NCI-H2029 treated with DMSO at 0.1 percent for 48 hours (cell line): Measurements from ENCODE around the gene GAS5.
A peak's percentile ranks its signal among the peaks of the same experiment; 100 is the strongest.
"Not testable (repeated sequence)": the region's sequence is repeated elsewhere in the genome, so short reads cannot be mapped to it uniquely, and the experiment has no call there.

Source experiments
- DNase-seq: peaks from one replicate; lab custom pipeline; 2025; lab: John Stamatoyannopoulos, UW

Gene GAS5

DNA sequence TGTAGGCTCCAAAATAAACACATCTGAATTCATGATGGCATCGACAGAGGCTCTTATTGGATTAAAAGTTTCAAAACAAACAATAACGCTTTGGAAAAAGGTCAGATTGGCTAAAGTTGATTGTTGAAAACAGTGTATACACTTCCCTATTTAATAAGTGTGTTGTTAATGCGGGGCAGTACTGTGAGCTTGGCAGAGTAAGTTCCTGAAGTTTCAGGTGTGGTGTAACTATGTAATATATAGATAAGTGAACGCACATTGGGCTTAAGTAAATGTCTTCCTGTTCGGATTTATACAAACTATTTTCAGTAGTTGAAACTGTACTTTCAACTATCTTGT is 1.2 kb upstream of the GAS5 start:
- DNase-seq, result no peak

DNA sequence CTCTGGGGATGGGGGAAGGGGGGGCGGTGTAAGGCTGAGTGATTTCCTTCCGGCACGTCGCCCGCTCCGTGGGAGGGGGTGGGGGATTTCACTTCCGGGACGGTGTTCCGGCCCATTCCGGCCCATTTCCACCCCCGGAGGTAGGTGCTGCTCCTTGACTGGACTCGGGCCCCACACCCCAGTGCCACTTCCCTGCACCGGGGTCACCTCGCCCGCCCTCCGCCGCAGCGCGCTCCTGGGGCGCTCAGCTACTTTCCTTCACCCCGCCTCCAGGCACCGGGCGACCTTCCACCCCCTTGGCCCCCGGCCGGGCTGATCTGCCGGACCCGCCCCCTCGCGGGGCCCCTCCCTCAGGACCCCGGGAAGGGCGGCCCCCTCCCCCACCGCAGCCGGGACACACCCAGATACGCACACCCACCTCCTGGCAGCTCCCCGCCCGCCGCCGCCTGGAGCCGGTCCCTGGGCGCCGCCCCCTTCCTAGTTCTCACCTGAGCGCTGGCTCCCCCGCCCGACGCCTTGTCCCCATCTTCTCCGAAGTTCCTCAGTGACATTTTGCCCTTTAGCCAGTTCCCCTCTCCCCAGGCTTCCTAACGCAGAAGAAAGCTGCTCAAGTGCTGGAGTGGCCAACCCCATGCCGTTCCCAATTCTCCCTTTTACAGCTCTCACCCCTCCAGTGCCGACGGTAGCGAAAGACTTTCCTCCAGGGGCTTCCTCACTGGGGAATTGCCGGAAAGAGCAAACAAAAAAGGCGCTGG is 654 bp upstream of the GAS5 start, which contains the start of gene ZBTB37:
TSS of gene ZBTB37 (plus strand) at position 115 of the 755 bp plus-strand sequence. CDS start 1,846 bp downstream, outside the sequence.
- DNase-seq, result peak; percentile 25

DNA sequence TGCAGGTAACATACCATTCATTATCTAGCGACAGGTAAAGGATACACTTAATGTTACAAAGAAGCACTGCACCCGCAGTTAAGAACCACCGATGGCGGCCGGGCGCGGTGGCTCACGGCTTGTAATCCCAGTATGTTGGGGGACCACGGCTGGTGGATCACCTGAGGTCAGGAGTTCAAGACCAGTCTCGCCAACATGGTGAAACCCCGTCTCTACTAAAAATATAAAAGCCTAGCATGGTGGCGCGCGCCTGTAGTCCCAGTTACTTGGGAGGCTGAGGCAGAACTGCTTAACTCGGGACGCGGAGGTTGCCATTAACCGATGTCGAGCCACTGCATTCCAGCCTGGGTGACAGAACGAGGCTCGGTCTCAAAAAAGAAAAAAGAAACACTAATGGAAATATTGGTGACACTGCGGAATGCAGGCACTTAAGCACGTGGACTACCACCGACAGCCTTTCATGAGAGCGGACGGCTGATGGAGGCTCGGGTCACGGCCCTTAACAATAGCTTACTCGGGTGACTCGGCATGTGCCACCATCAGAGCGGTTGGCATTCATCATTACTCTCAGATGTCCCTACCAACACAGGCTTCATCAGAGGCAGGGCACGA is 542 bp downstream of the GAS5 start:
- no peak for DNase-seq

DNA sequence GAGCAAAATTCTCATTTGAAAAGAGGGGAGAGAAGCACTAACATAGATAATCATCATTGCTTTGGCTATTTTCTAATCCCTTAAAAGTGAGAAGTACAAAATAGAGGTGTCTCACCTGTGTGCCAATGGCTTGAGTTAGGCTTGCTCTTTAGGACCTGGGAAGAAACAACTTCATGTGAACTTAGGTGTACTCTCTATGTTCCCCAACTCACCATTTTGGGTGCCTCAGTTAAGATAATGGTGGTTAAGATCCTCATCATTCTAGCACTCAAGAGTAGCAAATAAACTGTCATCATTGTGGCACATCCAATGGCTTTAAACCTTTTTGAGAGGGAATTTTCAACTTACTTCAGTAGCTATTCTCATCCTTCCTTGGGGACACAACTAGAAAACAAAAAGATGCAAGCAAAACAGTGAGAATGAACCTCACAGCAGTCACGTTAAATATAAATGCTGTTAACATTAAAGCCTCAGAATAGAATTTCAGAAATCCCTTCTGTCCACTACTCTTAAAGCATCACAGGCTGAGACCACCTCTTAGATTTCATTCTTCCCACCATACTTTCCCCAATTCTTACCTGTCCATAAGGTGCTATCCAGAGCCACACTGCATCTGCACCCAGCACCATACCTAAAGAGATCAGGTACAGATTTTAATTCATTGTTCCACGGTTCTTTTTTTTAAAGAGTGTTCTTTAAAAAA is 1.2 kb downstream of the GAS5 start:
- no peak for DNase-seq

DNA sequence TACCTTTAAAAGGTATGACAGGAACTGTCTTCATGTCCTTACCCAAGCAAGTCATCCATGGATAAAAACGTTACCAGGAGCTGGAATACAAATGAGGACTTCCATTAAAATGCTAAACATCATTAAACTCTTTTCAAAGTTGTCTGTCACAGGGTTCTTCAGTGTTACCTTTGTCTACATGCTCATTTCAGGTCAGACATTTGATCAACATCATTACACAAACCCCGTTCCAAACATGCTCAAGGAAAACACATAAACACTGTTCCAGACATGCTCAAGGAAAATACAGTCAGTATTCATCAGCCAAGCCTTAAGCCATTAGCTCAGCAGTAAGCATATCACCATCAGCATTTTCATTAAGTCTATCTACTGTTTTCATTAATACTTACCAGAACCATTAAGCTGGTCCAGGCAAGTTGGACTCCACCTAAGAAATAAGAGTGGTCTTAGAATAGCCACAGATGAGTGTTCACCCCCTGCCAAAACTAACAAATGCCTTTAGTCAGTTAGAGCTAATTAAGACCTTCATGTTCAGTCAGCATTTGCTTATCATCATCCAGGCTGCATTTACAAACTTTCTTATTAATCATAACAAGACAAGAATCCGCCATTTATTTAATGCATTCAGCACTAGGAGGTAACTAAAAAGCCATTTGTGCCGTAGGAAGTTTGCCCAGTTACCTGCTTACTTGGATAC is 2.2 kb downstream of the GAS5 start:
- DNase-seq, result no peak

DNA sequence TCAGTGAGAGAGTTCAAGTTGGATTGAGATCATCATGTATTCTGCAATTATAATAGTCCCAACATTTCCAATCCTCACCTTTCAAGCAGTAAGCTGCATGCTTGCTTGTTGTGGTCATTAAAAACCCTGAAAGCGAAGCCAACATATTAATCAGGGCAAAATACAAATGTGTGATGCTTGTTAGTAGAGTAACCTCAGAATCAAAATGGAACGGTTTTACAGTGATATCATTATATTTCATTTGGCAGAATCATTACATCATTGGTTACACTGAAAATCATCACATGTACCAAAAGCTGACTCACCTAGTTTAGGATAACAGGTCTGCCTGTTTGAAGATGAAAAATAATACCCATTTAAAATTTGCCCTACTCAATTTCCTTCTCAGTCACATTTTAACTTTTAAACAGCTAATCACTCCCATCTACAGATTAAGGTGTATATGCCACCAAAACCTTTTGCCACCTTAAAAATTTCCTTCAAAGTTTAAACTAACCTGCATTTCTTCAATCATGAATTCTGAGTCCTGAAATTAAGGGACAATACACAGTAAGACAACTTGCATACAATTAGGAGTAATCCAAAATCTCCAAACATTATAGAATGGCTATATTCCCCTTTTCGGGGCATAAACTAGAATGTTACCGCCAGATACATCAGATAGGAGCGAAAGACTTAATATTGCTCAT is 3.5 kb downstream of the GAS5 start:
- DNase-seq, result no peak

DNA sequence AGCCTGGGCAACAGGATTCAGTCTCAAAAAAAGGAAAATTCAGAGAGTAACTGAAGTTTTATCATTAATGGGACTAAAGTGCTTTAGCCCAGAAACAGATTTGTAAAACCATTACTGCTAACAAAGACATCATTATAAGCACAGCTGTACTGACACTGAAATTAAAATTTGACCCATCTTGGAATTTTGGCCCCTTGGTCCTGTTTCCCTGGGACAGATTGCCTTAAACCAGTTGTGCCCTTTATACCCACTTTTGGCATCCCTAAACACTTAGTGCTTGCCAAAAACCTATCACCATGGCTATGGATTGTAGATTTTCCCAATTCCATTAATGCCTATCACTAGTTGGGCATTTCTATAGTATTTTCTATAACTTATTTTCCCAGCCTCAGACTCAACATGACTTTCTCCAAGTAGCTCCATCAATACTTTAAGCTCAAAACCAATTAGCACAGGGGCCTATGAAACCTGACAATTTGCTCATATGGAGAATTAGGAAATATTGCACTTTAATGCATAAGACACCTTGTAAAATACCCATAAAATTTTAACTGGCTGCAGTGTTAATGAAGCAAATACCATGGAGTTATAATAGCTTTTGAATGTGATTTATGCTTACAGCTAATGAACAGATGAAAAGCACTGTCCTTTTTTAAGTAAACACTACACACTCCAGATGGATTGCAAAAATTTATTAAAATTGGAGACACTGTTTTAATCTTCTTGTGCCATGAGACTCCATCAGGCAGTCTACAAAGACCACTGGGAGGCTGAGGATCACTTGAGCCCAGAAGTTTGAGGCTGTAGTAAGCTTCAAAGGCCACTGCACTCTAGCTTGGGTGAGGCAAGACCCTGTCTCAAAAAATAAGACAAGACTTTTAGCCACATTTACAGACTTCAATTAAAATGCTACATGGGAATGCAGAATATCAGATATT is 4.3 kb downstream of the GAS5 start:
- no peak for DNase-seq

DNA sequence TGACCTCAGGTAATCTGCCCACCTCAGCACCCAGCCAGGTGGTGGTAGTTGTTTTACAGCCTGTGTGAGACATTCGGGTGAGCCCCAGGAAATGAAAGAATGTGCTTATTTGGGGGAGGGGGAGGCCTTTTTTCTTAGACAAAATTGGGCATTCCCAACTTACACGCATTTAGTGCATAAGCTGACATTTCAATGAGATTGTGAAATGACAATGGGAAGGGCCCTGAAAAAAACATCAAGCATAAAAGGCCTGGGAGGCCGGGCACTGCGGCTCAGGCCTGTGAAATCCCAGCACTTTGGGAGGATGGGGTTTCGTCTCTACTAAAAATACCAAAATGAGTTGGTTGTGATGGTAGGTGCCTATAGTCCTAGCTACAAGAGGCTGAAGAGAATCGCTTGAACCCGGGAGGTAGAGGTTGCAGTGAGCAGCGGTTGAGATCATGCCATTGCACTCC is 5.0 kb downstream of the GAS5 start:
- DNase-seq, result no peak

DNA sequence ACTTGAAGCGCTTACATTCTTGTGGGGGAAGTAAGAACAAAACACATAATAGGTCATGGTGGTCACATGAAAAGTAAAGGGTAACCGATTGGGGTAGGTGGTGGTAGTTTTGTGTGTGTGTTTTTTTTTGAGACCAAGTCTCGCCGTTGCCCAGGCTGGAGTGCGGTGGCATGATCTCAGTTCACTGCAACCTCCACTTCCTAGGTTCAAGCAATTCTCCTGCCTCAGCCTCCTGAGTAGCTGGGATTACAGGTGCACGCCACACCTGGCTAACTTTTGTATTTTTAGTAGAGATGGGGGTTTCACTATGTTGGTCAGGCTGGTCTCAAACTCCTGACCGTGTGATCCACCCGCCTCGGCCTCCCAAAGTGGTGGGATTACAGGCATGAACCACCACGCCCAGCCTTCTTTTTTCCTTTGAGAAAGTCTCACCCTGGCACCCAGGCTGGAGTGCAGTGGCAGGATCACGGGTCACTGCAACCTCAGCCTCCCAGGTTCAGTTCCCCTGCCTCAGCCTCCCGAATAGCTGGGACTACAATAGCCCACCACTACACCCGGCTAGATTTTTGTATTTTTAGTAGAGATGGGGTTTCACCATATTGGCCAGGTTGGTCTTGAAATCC is 5.5 kb downstream of the GAS5 start:
- not testable (repeated sequence) for DNase-seq

DNA sequence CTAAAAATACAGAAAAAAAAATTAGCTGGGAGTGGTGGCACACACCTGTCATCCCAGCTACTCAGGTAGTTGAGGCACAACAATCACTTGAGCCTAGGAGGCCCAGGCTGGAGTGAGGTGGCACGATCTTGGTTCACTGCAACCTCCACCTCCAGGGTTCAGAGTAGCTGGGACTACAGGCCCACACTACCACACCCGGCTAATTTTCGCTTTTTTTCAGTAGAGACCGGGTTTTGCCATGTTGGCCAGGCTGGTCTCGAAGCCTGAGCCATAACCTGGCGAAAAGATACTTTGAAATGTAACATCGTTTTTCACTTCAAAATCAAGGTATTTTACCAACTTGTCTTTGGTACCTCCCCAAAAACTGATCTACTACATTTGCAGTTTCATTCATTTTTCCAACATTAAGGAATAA is 6.1 kb downstream of the GAS5 start:
- DNase-seq, result no peak

DNA sequence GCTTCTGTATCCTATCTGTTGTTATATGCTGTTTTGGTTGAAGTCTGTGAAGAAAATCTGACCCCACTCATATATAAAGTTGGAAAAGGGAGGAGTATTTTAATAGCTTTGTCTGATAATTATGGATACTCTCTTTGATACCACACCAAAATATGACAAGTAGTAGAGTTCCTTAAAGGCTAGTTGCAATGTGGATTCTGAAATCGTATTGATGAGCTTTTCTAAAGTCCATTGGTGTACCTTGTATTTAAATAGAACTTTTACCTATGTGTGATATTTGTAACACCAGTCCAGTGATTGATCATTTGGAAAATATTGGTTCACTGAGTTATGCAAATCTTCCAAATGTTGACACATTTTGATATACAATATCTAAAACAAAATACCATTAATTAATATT is 7.7 kb downstream of the GAS5 start:
- no peak for DNase-seq

DNA sequence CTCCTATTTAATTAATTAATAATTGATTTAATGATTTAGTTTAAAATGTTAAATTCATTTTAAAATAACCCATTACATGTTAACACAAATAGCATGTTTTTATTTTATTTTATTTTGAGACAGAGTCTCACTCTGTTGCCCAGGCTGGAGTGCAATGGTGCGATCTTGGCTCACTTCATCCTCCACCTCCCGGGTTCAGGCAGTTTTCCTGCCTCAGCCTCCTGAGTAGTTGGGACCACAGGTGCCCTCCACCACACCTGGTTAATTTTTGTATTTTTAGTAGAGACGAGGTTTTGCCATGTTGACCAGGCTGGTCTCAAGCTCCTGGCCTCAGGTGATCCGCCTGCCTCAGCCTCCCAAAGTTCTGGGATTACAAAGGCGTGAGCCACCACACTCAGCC is 8.2 kb downstream of the GAS5 start:
- not testable (repeated sequence) for DNase-seq

DNA sequence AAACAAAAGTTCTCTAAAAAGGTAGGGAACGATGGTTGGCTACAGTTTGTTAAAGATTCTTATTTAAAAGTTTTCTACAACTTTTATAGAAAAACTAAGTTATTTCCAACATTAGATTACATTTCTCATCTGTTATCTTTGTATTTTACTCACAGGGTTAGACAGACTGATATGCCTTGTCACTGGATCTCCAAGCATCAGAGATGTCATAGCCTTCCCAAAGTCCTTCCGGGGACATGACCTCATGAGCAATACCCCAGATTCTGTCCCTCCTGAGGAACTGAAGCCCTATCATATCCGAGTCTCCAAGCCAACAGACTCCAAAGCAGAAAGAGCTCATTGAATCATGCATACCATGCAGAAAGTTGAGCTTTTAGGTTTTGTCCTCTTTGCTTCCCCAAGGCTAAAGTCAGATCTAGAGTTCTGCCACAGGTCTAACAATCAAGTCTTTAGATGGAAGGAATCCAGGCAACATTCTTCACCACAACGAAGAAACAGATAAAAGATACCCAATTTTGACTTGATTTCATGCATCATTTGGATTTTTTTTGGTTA is 10.3 kb downstream of the GAS5 start:
- no peak for DNase-seq

DNA sequence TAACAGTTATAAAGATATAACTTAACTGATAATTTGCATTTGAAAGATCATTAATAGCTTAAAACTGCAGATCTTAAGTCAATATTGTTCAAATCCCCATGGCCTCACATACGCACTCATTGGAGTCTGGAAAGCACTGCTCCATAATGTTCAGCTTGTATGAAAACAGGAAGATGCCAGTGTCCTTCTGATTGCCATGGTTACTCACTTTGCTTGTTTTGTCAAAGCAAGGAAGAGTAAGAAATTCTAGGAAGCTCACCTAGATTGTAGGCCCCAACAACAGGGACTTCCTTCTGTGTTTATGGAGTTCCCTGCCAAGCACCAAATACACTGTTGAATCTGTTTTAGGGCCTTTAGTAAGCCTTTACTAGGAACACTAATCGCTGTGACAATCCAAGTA is 10.9 kb downstream of the GAS5 start:
- DNase-seq, result no peak

DNA sequence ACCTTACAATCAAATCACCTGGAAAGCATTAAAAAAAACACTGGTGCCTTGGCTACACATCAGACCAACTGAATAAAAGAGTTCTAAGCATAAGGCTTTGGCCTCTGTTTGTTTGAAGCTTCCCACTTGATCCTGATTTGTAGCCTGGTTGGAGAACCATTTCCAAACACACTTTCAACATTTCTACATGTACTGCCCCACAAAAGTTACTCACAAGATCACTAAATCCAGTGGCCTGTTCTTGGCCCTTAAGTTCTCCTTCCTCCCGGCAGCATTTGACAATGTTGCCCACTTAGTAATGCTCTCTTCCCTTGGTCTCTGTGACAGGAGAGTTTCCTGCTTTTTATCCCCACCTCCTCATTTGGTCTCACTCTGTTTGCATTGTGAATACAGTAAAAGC is 11.8 kb downstream of the GAS5 start:
- no peak for DNase-seq

DNA sequence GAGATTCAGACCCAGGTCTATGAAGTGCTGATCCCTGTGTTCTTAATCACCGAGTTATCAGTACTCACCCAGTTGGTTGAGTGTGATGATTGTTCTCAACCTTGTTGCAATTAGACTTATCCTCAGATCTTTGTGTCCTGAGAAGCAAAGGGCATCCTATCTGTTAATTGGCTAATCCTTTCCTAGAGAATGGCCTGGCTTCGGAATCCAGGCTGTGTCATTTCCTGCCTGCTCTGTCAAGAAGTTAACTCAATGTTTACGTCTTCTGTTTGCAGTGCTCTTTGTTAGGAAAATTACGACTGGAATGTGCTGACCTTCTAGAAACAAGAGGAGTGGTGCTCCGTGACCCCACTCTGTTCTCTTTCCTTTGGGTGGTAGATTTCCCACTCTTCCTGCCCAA is 14.7 kb downstream of the GAS5 start:
- DNase-seq, result no peak

DNA sequence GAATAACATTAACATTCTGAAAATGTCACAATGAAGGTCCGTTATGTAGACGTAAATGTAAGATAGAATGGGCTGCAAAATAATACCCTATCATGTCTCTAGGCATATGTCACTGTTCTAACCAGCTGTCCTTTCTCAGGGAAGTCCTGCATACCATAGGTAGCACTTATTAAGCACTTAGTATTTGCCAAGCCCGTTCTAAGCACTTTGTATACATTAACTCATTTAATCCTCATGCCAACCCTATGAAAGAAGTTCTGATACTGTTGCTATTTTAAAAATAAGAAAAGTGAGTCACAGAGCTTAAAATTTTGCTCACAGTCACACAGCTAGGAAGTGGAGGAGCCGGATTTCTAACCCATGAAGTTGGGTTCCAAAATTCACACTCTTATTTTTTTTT is 15.7 kb downstream of the GAS5 start:
- no peak for DNase-seq

DNA sequence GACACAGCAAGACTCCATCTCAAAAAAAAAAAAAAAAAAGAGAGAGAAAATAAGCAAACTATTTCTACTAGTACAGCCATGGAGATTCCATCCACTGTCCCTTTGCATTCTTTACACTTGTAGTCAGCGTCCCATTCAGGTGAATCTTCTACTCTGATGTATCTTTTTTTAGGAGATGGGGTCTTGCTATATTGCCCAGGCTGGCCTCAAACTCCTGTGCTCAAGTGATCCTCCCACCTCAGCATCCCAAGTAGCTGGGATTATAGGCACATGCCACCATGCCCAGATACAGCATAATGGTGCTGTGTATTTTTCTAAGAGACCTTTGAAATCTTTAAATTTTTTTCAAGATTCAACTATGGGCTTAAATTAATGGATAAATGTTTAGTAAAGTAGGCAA is 35.0 kb downstream of the GAS5 start:
- DNase-seq, result no peak

DNA sequence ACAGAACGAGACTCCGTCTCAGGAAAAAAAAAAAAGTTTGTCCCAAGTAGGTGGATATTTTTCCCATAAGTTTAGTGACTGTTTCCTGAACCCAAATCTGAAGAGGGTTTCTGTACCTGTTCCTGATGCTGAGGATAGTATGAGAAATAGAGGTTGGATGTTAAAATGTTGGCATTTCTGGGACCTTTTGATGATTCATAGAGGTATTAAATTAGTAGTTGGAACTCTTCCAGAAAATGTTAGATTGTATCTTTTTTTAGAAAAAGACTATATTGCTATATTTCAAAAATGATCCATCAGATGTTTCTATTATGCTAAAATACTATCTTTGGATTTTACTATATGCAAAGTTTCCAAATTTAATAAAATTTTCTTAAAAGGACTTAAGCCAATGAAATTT is 40.2 kb downstream of the GAS5 start:
- no peak for DNase-seq
